SK-N-SH treated with all-trans-retinoic acid at 6 μM for 48 hours (cell line): ENCODE data around the gene P2RX3.

Experiments
- ARNTL ChIP-seq: fragments of 450-650 bp; formaldehyde crosslinking; IDR thresholded peaks from 2 replicates; pipeline ENCODE4 v1.5.0; 2020; ENCODE audit warnings: low read depth, mild to moderate bottlenecking, moderate library complexity, borderline replicate concordance
- GLIS3 ChIP-seq: fragments of 250-450 bp; sonication (Bioruptor Pico); IDR thresholded peaks from 2 replicates; pipeline ENCODE4 v1.5.0; 2020; ENCODE audit warnings: mild to moderate bottlenecking, moderate library complexity
- PPARA ChIP-seq: fragments of 250-450 bp; sonication (Bioruptor Pico); IDR thresholded peaks from 2 replicates; pipeline ENCODE4 v1.5.0; 2020; ENCODE audit warnings: mild to moderate bottlenecking, borderline replicate concordance
- RARB ChIP-seq: fragments of 250-450 bp; sonication (Bioruptor Pico); IDR thresholded peaks from 2 replicates; pipeline ENCODE4 v1.8.0; 2021; ENCODE audit warnings: mild to moderate bottlenecking, moderate library complexity
- TCF4 ChIP-seq: fragments of 250-450 bp; sonication (Bioruptor Pico); IDR thresholded peaks from 2 replicates; pipeline ENCODE4 v1.8.0; 2021; ENCODE audit warnings: mild to moderate bottlenecking, moderate library complexity, borderline replicate concordance
- TOX ChIP-seq: fragments of 250-450 bp; sonication (Bioruptor Pico); IDR thresholded peaks from 2 replicates; pipeline ENCODE4 v1.8.0; 2021; ENCODE audit warnings: mild to moderate bottlenecking, moderate library complexity, borderline replicate concordance
- ZC3H10 ChIP-seq: fragments of 250-450 bp; sonication (Bioruptor Pico); IDR thresholded peaks from 2 replicates; pipeline ENCODE4 v1.5.1; 2021; ENCODE audit warnings: mild to moderate bottlenecking, moderate library complexity
- ZFP3 ChIP-seq: fragments of 250-450 bp; sonication (Bioruptor Pico); IDR thresholded peaks from 2 replicates; pipeline ENCODE4 v1.5.0; 2020; ENCODE audit warnings: mild to moderate bottlenecking, moderate library complexity
- ZFP30 ChIP-seq: fragments of 450-650 bp; formaldehyde crosslinking; IDR thresholded peaks from 2 replicates; pipeline ENCODE4 v1.5.0; 2022; ENCODE audit warnings: mild to moderate bottlenecking, moderate library complexity
- ZNF70 ChIP-seq: fragments of 450-650 bp; formaldehyde crosslinking; IDR thresholded peaks from 2 replicates; pipeline ENCODE4 v1.5.0; 2020; ENCODE audit warnings: mild to moderate bottlenecking, moderate library complexity
- ZNF8 ChIP-seq: fragments of 450-650 bp; formaldehyde crosslinking; IDR thresholded peaks from 2 replicates; pipeline ENCODE4 v1.5.0; 2020; ENCODE audit warnings: mild to moderate bottlenecking, moderate library complexity
- TF ChIP-seq, protein P1 (sequence below): fragments of 250-450 bp; sonication (Bioruptor Pico); IDR thresholded peaks from 2 replicates; pipeline ENCODE4 v1.8.0; 2020; ENCODE audit warnings: mild to moderate bottlenecking, moderate library complexity, borderline replicate concordance
- TF ChIP-seq, protein P2 (sequence below): fragments of 250-450 bp; sonication (Bioruptor Pico); IDR thresholded peaks from 2 replicates; pipeline ENCODE4 v1.5.1; 2020; ENCODE audit warnings: low read depth, mild to moderate bottlenecking, moderate library complexity

DNA sequence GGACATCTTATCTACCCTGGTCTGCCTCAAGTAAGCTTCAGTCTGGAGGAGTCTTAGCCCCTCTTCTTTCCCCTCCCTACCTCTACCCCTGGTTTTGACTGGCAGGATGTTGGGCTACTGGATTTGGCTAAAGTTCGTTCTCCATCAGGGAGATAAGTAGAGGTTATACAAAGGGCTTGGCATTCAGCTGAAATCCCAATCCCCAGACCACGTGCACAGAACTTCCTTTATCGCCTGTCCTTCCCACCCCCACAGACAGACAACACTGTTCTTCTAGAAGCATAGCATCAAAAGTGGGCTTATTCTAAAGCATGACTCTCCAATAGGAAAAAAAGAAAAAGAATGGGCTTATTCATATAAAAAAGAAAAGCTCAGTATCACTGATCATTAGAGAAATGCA, 35.0 kb downstream of the P2RX3 start:
- TF ChIP-seq ZFP3 (no peak), RARB (CRISPR knock-in tag) (no peak), ZNF8 (no peak), TOX (CRISPR knock-in tag) (no peak), GLIS3 (CRISPR knock-in tag) (no peak), PPARA (CRISPR knock-in tag) (no peak), ZC3H10 (CRISPR knock-in tag) (no peak), ZFP30 (no peak), ZNF70 (CRISPR knock-in tag) (no peak), ARNTL (no peak), TCF4 (no peak)
- TF ChIP-seq, protein P1, sequence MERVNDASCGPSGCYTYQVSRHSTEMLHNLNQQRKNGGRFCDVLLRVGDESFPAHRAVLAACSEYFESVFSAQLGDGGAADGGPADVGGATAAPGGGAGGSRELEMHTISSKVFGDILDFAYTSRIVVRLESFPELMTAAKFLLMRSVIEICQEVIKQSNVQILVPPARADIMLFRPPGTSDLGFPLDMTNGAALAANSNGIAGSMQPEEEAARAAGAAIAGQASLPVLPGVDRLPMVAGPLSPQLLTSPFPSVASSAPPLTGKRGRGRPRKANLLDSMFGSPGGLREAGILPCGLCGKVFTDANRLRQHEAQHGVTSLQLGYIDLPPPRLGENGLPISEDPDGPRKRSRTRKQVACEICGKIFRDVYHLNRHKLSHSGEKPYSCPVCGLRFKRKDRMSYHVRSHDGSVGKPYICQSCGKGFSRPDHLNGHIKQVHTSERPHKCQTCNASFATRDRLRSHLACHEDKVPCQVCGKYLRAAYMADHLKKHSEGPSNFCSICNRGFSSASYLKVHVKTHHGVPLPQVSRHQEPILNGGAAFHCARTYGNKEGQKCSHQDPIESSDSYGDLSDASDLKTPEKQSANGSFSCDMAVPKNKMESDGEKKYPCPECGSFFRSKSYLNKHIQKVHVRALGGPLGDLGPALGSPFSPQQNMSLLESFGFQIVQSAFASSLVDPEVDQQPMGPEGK = no peak
- TF ChIP-seq, protein P2, sequence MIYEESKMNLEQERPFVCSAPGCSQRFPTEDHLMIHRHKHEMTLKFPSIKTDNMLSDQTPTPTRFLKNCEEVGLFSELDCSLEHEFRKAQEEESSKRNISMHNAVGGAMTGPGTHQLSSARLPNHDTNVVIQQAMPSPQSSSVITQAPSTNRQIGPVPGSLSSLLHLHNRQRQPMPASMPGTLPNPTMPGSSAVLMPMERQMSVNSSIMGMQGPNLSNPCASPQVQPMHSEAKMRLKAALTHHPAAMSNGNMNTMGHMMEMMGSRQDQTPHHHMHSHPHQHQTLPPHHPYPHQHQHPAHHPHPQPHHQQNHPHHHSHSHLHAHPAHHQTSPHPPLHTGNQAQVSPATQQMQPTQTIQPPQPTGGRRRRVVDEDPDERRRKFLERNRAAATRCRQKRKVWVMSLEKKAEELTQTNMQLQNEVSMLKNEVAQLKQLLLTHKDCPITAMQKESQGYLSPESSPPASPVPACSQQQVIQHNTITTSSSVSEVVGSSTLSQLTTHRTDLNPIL (CRISPR knock-in tag) = no peak
